OCI-LY7 (cell line): ENCODE data around the gene FAM181B.

Source experiments
- CTCF ChIP-seq: fragments of 200-600 bp; sonication (generic); conservative IDR thresholded peaks from 2 replicates; pipeline ENCODE4 v1.5.1; 2014; ENCODE audit warnings: mild to moderate bottlenecking, antibody characterized with exemption, low read length, moderate library complexity, mixed read lengths
- EZH2phosphoT487 ChIP-seq: fragments of 200-600 bp; sonication (generic); IDR thresholded peaks from 2 replicates; pipeline ENCODE4 v1.6.1; 2018; ENCODE audit warnings: low read depth, borderline replicate concordance, mild to moderate bottlenecking, mixed run types, antibody characterized with exemption, low read length, moderate library complexity, mixed read lengths

GRCh38 chr11:82701847-82702520 is 31.7 kb downstream of the FAM181B start:
- TF ChIP-seq CTCF = peak; percentile 88
- TF ChIP-seq EZH2phosphoT487 = no peak
